Measurements from ENCODE around the gene OR8D2.
"Not testable (repeated sequence)": the region's sequence is repeated elsewhere in the genome, so short reads cannot be mapped to it uniquely, and the experiment has no call there.

OR8D2 gene

DNA sequence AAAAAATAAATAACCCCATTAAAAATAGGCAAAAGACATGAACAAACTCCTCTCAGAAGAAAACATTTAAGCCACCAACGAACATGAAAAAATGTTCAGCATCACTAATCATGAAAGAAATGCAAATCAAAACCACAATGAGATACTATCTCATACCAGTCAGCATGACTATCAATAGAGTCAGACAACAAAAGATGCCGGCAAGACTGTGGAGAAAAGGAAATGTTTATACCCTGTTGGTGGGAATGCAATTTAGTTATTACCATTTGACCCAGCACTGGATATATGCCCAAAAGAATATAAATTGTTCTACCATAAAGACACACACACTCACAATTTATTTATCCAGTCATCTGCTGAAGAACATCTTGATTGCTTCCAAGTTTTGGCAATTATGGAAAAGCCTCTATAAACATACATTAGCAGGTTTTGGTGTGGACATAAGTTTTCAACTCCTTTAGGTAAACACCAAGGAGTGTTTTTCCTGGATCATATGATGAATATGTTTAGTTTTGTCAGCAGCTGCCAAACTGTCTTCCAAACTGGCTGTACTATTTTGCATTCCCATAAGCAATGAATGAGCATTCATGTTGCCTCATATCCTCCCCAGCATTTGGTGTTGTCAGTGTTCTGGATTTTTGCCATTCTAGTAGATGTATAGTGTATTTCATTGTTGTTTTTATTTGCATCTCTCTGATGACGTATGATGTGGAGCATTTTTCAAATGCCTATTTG lies 34.2 kb downstream of the OR8D2 start:
- no peak for DNase-seq

DNA sequence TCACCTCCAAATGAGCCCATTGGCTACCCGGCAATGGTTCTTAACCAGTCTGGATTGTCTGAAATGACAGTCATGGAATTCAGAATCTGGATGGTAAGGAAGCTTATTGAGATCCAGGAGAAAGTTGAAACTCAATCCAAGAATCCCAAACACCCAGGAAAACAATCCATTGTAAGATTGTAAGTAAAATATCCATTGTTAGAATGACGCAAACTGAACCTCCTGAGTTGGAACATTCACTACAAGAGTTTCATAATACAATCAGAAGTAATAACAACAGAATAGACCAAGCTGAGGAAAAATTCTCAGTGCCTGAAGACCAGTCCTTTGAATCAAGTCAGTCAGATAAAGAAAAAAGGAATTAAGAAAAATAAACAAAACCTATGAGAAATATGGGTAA lies 41.7 kb downstream of the OR8D2 start:
- DNase-seq = no peak

DNA sequence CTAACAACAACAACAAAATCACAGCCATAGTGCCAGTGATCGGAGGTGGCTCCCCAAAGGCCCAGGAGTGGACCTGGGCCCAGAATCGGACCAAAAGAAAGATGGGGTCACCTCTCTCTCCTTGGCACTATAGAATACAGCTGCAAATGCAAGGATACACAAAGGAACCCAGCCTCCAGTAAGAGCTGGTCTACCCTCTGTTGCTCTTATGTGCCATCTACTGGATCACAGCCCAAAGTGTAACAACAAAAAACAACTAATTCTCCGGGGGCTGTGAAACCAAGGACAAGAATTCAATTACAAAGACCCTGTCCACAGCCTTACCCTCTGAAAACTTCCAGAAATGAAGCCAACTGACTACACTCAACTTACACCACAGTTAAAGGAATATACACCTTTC lies 42.2 kb downstream of the OR8D2 start:
- DNase-seq = no peak

DNA sequence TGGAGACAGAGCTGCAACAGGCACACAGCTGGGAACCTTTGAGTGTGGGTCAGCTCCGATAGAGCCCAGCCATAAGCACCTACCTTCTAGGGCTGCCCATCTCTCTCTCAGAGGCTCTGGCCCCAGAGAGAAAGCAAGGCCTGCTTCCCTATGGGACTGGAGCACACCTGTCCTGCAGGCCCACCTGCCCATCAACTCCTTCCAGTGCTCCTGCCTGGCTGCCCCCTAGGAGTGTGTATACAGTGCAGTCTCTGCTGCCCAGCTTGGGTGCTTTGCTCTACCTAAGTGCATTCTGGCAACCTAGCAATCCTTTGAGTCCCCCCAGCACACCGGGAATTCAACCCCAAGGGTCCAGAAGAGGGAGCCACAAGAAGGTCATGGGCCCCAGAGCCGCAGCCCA lies 42.8 kb downstream of the OR8D2 start:
- DNase-seq = no peak

- DNase-seq = no peak
Observed at GRCh38 chr11:124276081-124276480, 43.9 kb downstream of the OR8D2 start.

GRCh38 chr11:124274000-124274399 lies 46.0 kb downstream of the OR8D2 start:
- no peak for DNase-seq

DNA sequence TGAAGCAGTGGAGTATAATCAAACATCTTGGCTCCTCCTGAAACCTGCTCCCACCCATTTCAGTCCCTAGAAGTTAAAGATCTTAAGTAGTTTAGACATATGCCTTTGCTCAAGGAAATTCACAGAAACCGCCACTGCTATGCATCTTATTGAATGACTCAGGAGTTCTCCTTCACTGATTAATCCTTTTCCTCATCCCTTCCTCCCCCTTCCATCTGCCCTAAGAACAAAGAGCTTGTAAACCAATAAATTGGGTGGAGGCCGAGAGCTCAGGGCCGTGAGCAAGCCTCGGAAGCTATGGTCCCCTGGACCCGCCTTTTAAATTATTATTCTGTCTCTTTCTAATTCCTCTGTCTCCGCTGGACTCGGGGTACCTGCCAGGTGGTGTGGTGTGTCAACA lies 49.1 kb downstream of the OR8D2 start:
- DNase-seq = not testable (repeated sequence)

Data from C1 segment of cervical spinal cord (tissue), 14 donors.